Measurements from ENCODE around the gene KCNH2.

Gene KCNH2

DNA sequence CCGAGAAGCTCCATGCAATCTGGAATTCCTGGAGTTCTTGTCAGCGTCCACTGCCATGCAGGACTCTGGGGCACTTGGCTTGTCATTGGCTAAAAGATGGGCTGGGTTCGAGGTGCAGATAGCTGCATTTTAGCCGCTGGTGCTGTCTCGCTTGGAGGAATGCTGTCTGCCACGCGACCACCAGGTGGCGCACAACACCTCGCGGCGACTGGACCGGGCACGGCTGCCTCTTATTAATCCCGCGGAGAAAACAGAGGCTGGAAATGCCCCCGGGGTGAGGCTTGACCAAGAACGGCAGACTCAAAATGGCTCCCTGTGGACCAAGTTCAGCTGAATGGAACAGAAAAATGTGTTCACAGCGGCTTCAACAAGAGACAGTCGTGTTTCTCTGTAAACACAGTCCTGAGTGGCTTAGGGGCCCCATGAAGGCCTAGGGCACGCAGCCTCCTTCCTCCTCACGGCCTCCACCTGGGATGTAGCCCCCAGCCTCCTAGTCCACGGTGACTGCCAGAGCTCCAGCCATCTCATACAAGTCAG is 79.6 kb downstream of the KCNH2 start:
- peak; percentile 82 for DNase-seq

DNA sequence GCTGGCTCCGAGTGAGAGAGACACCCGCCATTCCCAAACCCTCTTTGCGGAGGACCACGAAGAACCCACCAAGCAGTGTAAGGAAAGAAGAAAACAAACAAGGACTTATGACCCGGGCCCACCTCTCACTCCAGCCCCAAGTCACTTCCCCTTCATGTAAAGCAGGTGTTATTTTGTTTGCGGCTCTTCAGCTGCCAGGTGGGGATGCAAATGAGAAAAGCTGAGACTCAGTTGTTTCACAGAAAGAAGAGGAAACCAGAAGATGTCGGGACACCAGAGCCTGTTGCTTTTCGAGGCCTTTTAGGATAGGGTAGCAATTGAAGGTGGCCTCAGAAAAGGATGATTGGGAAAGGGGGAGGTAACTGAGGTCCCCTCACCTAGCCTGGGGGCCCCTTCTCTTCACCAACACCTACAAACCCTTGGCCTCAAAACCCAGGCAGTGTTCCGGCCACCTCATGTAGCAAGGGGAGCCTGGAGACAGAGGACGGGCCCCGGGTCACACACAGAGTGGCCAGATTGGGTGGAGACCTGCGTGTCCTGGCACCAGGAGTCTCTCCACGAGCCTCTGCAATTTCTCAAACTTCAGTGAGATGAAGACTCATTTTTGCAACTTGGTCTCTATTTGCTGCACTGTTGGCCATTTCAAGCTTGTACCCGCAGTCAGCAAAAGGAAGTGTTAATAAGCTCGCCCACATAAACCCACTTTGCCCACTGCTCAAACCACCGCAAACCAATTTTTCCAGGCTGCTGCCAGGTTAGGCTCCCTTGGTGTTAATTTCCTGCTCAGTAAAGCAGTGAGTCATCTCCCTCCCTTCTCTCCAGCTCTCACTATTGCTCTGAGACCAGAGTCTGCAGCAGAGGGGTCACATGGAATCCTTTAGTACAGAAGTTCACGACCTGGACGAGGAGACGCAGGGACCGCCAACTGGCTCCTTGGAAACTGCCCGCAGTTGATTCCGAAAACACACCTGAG is 80.3 kb downstream of the KCNH2 start:
- DNase-seq: peak; percentile 49

GRCh38 chr7:150896562-150897209 is 81.4 kb downstream of the KCNH2 start:
- no peak for DNase-seq

DNA sequence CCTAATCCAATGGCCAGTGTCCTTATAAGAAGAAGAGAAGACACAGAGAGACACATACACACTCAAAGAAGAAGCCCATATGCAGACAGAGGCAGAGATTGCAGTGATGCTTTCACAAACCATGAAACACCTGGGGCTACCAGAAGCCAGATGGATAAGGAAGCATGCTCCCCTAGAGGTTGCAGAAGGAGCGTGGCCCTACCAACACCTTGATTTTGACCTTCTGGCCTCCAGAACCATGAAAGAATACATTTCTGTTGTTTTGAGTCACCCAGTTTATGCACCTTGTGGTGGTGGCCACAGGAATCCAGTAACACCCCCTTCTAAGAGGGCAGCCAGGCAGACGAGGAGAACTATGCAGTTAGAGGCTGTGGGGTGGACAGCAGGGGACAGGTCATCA is 82.3 kb downstream of the KCNH2 start:
- DNase-seq: no peak
